K562 (cell line): ENCODE results near the gene MAP3K7. TPM values are rescaled to one million over a fixed set of nuclear protein-coding genes. Genes with fewer than 3 reads are reported as not detected.

Experiments used
- ATAC-seq: fragments of 200-7000 bp; cut with Tn5 transposase; 3 replicates; pipeline ENCODE4 v1.9.1; 2020; ENCODE audit warnings: moderate library complexity
- BruUV-seq: library from RNA; stranded (reverse); fragments of 400-500 nt; replicated peaks from 2 replicates; lab custom pipeline; 2021; lab: Mats Ljungman, UMichigan
- CTCF ChIA-PET: fragments of 300-600 bp; formaldehyde crosslinking; extraction: SDS; loops from one replicate; lab custom pipeline; 2021; ENCODE audit warnings: low intra/inter-chr PET ratio; lab: Yijun Ruan, JAX
- POLR2A ChIA-PET: fragments of 300-600, 350-650 bp; sonication (Branson Sonifier 250); formaldehyde crosslinking; extraction: SDS; loops from one replicate; lab custom pipeline; 2021; ENCODE audit warnings: antibody characterized with exemption, inconsistent platforms; lab: Yijun Ruan, JAX
- DNase-seq, 4 experiments: peaks; one replicate each; pipeline versions ENCODE4 v3.0.0 to v3.0.0-alpha.2; 2011 to 2018; ENCODE audit warnings: low spot score in 3 of 4, mixed read lengths in 3 of 4; ENCODE audit errors: extremely low read depth in 1 of 4
- FAIRE-seq: peaks from 2 replicates; lab custom pipeline; 2011; peaks lifted over from hg19 to GRCh38; lab: Jason Lieb, UNC
- H2AFZ ChIP-seq: 2 replicates; pipeline ENCODE4 v1.6.0; 2011; ENCODE audit warnings: low read depth, low read length, control low read depth, inconsistent platforms
- H3K27ac ChIP-seq: fragments of 200-600 bp; 3 replicates; pipeline ENCODE4 v1.8.0; 2011; ENCODE audit warnings: low read depth, mild to moderate bottlenecking, control low read depth, inconsistent platforms, low read length, moderate library complexity, mixed read lengths; ENCODE audit errors: extremely low read depth
- H3K27me3 ChIP-seq, 2 experiments: fragments of 300-600 bp in 1 of 2; 2 replicates in 1 of 2; 3 replicates in 1 of 2; pipeline versions ENCODE4 v1.6.0 to v1.8.0; 2011; ENCODE audit warnings: inconsistent platforms in 2 of 2, low read length in 2 of 2, mild to moderate bottlenecking in 1 of 2, mixed read lengths in 1 of 2, moderate library complexity in 1 of 2; ENCODE audit not compliant: control insufficient read depth in 2 of 2, insufficient read depth in 2 of 2
- H3K36me3 ChIP-seq: fragments of 300-600 bp; 3 replicates; pipeline ENCODE4 v1.8.0; 2011; ENCODE audit warnings: mild to moderate bottlenecking, low read length, inconsistent platforms; ENCODE audit not compliant: control insufficient read depth, insufficient read depth
- H3K4me1 ChIP-seq, 2 experiments: fragments of 200-600 bp in 1 of 2; replicated peaks in 1 of 2; 2 replicates in 1 of 2; 3 replicates in 1 of 2; pipeline versions ENCODE4 v1.5.1 to v1.8.0; 2011; ENCODE audit warnings: inconsistent platforms in 2 of 2, low read length in 2 of 2, mild to moderate bottlenecking in 1 of 2, mixed read lengths in 1 of 2, moderate library complexity in 1 of 2; ENCODE audit not compliant: control insufficient read depth in 2 of 2, insufficient read depth in 2 of 2
- H3K4me2 ChIP-seq: 2 replicates; pipeline ENCODE4 v1.6.1; 2011; ENCODE audit warnings: low read length, control low read depth, inconsistent platforms, mixed read lengths; ENCODE audit not compliant: insufficient read depth
- H3K4me3 ChIP-seq: fragments of 200-600 bp; sonication (generic), shearing (Covaris generic); 2 replicates; pipeline ENCODE4 v1.5.1; 2016; ENCODE audit warnings: control low read depth, inconsistent platforms
- H3K79me2 ChIP-seq: fragments of 200-600 bp; 3 replicates; pipeline ENCODE4 v1.8.0; 2011; ENCODE audit warnings: low read length, inconsistent platforms; ENCODE audit not compliant: control insufficient read depth, insufficient read depth
- H3K9ac ChIP-seq, 2 experiments: 2 replicates each; pipeline versions ENCODE4 v1.6.0 to v1.6.1; 2011; ENCODE audit warnings: low read depth in 2 of 2, low read length in 2 of 2, control low read depth in 1 of 2, inconsistent platforms in 1 of 2, mild to moderate bottlenecking in 1 of 2, mixed read lengths in 1 of 2; ENCODE audit not compliant: insufficient read depth in 1 of 2
- H3K9me1 ChIP-seq: one replicate; pipeline ENCODE4 v1.6.0; 2011; ENCODE audit warnings: inconsistent platforms, mild to moderate bottlenecking, low read length, moderate library complexity; ENCODE audit not compliant: control insufficient read depth, insufficient read depth
- H3K9me3 ChIP-seq: replicated peaks from 2 replicates; pipeline ENCODE4 v1.5.1; 2011; ENCODE audit warnings: low read depth, low read length, inconsistent platforms; ENCODE audit not compliant: control insufficient read depth, insufficient read depth
- H4K20me1 ChIP-seq: replicated peaks from 2 replicates; pipeline ENCODE4 v1.6.1; 2011; ENCODE audit warnings: low read length, inconsistent platforms, mixed read lengths; ENCODE audit not compliant: control insufficient read depth, insufficient read depth
- BDP1 ChIP-seq: IDR thresholded peaks from 3 replicates; pipeline ENCODE4 v1.6.1; 2011; ENCODE audit not compliant: insufficient read length, insufficient read depth
- ETV6 ChIP-seq, 3 experiments: fragments of 150-350 bp in 1 of 3; sonication (generic) in 1 of 3; formaldehyde crosslinking in 1 of 3; IDR thresholded peaks; 2 replicates each; pipeline versions ENCODE4 v1.6.1 to v1.8.0; 2014 to 2022; ENCODE audit warnings: borderline replicate concordance in 2 of 3, low read depth in 2 of 3, antibody characterized with exemption in 1 of 3, low read length in 1 of 3, mild to moderate bottlenecking in 1 of 3, missing genetic modification reagents in 1 of 3
- GTF2A2 ChIP-seq: IDR thresholded peaks from 2 replicates; pipeline ENCODE4 v1.6.1; 2016; ENCODE audit warnings: mild to moderate bottlenecking, missing genetic modification characterization, missing compliant biosample characterization
- HMG20B ChIP-seq: fragments of 250-450 bp; sonication (Bioruptor Pico); IDR thresholded peaks from 2 replicates; pipeline ENCODE4 v1.5.0; 2021; ENCODE audit warnings: mild to moderate bottlenecking
- HMGXB4 ChIP-seq: sonication (generic); formaldehyde crosslinking; IDR thresholded peaks from 2 replicates; pipeline ENCODE4 v1.8.1; 2023; ENCODE audit warnings: mild to moderate bottlenecking, missing genetic modification reagents
- LCOR ChIP-seq: sonication (generic); formaldehyde crosslinking; IDR thresholded peaks from 2 replicates; pipeline ENCODE4 v1.8.0; 2022; ENCODE audit warnings: mild to moderate bottlenecking, missing genetic modification reagents
- MTA1 ChIP-seq: fragments of 450-650 bp; IDR thresholded peaks from 2 replicates; pipeline ENCODE4 v1.6.1; 2017; ENCODE audit warnings: borderline replicate concordance
- SMAD3 ChIP-seq: fragments of 450-650 bp; formaldehyde crosslinking; conservative IDR thresholded peaks from 2 replicates; pipeline ENCODE4 v1.4.0; 2020; ENCODE audit warnings: mild to moderate bottlenecking
- THAP7 ChIP-seq: fragments of 250-450 bp; sonication (Bioruptor Pico); IDR thresholded peaks from 2 replicates; pipeline ENCODE4 v1.5.0; 2021
- ZNF12 ChIP-seq: sonication (generic); formaldehyde crosslinking; IDR thresholded peaks from 2 replicates; pipeline ENCODE4 v1.4.0; 2020; ENCODE audit warnings: mild to moderate bottlenecking, missing genetic modification reagents
- ZNF57 ChIP-seq: fragments of 450-650 bp; formaldehyde crosslinking; IDR thresholded peaks from 2 replicates; pipeline ENCODE4 v1.4.0; 2020; ENCODE audit warnings: mild to moderate bottlenecking, moderate library complexity
- ZNF785 ChIP-seq: fragments of 250-450 bp; sonication (Bioruptor Pico); IDR thresholded peaks from 2 replicates; pipeline ENCODE4 v1.4.0; 2020; ENCODE audit warnings: mild to moderate bottlenecking
- WGBS: fragments of 100-300 bp; shearing (Covaris generic); methylation state at CpG from one replicate; pipeline ENCODE4 v1.1.6; 2016; ENCODE audit warnings: low coverage, mixed read lengths; ENCODE audit not compliant: insufficient coverage; ENCODE audit errors: missing lambda C conversion rate; 5-methylcytosine and 5-hydroxymethylcytosine counted together
- in situ Hi-C: fragments of 300-500 bp; cut with MboI; formaldehyde crosslinking; loops from 4 replicates; pipeline ENCODE4 v1.15.0; 2018; ENCODE audit warnings: inconsistent platforms, mixed read lengths
- intact Hi-C: fragments of 100-400 bp; cut with micrococcal nuclease; formaldehyde crosslinking; loops from 2 replicates; pipeline ENCODE4 v1.14.2; 2022
- polyA plus RNA-seq, 8 experiments: library from polyadenylated mRNA; depleted of rRNA in 4 of 8; stranded (reverse) in 5 of 8; unstranded in 3 of 8; fragments of >200 nt; fragmentation: Nextera tagmentation in 2 of 8; fragmentation: Illumina TruSeq in 1 of 8; extraction: Ambion mirVana in 2 of 8; extraction: Trizol in 1 of 8; gene quantifications; 2 replicates each; pipeline versions ENCODE4 v1.2.1 to v1.2.3, GENCODE V29; 2011 to 2014; ENCODE audit warnings: inconsistent platforms in 1 of 8, missing spikeins in 1 of 8
- total RNA-seq, 7 experiments: library from RNA; depleted of rRNA in 6 of 7; stranded (reverse); fragments of >200 nt in 6 of 7; fragmentation: Illumina TruSeq in 2 of 7; extraction: Trizol in 2 of 7; gene quantifications; 2 replicates each; pipeline versions ENCODE4 v1.2.1 to v1.2.3, GENCODE V29; 2011 to 2021; ENCODE audit warnings: low replicate concordance in 1 of 7
- TF ChIP-seq, protein P1 (sequence below): sonication (generic); formaldehyde crosslinking; IDR thresholded peaks from 2 replicates; pipeline ENCODE4 v1.8.1; 2023; ENCODE audit warnings: mild to moderate bottlenecking, missing genetic modification reagents
- TF ChIP-seq, protein P2 (sequence below), 2 experiments: IDR thresholded peaks; 2 replicates each; pipeline ENCODE4 v1.6.1; 2011; ENCODE audit warnings: borderline replicate concordance in 1 of 2, control low read depth in 1 of 2, low read depth in 1 of 2, low read length in 1 of 2, mild to moderate bottlenecking in 1 of 2, mixed read lengths in 1 of 2, moderate library complexity in 1 of 2; ENCODE audit not compliant: insufficient read depth in 1 of 2, insufficient read length in 1 of 2, poor library complexity in 1 of 2, severe bottlenecking in 1 of 2; ENCODE audit errors: extremely low read depth in 1 of 2

The MAP3K7 gene
- total and polyA plus RNA-seq, 9 of the 15 experiments (the other 6 are each of a cell fraction or from before 2014, with no cell fraction given) = 13.4 to 60.9 (median 34.8) TPM

DNA sequence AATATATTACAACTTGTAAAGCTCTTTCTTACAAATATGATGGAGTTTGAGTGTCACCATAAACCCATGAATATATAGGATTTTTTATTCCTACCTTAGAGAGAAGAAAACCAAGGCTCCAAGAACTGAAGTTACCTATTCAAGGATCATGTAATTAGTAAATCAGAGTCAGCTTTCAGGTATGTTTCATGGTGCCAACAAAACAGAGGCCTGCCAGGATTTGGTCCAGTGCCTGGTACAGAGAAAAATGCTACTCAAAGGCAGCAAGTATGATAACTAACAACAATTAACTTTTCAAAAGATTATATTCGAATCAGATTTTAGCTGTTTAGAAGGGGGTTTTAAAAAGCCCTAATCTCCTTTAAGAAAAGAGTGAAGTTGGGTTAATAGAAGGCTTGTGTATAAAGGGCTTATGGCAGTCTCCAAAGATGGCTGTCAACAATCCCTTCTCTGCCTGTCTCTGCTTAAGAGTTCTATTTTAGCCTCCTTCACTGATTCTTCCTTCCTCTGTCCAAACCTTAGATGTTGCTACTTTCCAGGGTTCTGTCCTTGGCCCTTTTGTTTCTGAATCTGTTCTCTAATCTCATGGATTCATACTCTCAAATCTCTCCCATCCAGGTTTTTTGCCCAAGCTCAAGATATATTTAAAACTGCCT lies 7.8 kb downstream of the MAP3K7 start (continued):
- TF ChIP-seq ETV6 (IDR thresholded peaks at IDR 0.05; ENCODE audit: borderline replicate concordance in 1 of 2, low read depth in 2 of 2, low read length in 1 of 2) (no peak), ETV6 (CRISPR knock-in tag; IDR thresholded peaks at IDR 0.05; ENCODE audit: borderline replicate concordance) (no peak), ZNF57 (CRISPR knock-in tag) (no peak), BDP1 (no peak), ZNF12 (CRISPR knock-in tag) (no peak)
- TF ChIP-seq, all 486 proteins: peak for 0

GRCh38 chr6:90575267-90575666 lies 11.6 kb downstream of the MAP3K7 start:
- no peaks in the 10 kb centered on the region for H3K9me1 ChIP-seq
- 92% methylated on average over 3 of the region's 3 CpGs for WGBS
- no peak overlapping the region for H3K4me3 ChIP-seq
- H3K4me1 ChIP-seq = no peaks in the 10 kb centered on the region
- FAIRE-seq (no peak), ATAC-seq (no peak; the same call in 2 of the 3 replicates), DNase-seq (no peak)
- H2AFZ ChIP-seq = no peak overlapping the region
- in situ Hi-C loops = no loop called here
- BruUV-seq = no TSS peak
- H3K27me3 ChIP-seq = no peaks in the 10 kb centered on the region
- H3K36me3 ChIP-seq = peaks cover 42% of the 10 kb centered on the region; the same call in 2 of the 3 replicates
- ChIA-PET CTCF (interaction anchor here (0.5 kb wide), 1 partner anchor 67 kb away, joined by 5 read pairs; no protein-coding TSS in a partner anchor), POLR2A (interaction anchor here (1.2 kb wide), 1 partner anchor 8 kb away, joined by 3 read pairs; no protein-coding TSS in a partner anchor)
- intact Hi-C loops = no loop called here
- no peak overlapping the region for H3K4me2 ChIP-seq
- H3K79me2 ChIP-seq = peaks cover 48% of the 10 kb centered on the region
- no peaks in the 10 kb centered on the region for H3K9me3 ChIP-seq
- no peak overlapping the region for H3K9ac ChIP-seq
- H4K20me1 ChIP-seq = peaks cover 6% of the 10 kb centered on the region; the same call in 1 of the 2 replicates
- no peak overlapping the region for H3K27ac ChIP-seq
- TF ChIP-seq GTF2A2 (tag) = no peak
- TF ChIP-seq THAP7 = no peak
- no peak for TF ChIP-seq LCOR (CRISPR knock-in tag)
- TF ChIP-seq HMG20B = no peak
- TF ChIP-seq, protein P1, sequence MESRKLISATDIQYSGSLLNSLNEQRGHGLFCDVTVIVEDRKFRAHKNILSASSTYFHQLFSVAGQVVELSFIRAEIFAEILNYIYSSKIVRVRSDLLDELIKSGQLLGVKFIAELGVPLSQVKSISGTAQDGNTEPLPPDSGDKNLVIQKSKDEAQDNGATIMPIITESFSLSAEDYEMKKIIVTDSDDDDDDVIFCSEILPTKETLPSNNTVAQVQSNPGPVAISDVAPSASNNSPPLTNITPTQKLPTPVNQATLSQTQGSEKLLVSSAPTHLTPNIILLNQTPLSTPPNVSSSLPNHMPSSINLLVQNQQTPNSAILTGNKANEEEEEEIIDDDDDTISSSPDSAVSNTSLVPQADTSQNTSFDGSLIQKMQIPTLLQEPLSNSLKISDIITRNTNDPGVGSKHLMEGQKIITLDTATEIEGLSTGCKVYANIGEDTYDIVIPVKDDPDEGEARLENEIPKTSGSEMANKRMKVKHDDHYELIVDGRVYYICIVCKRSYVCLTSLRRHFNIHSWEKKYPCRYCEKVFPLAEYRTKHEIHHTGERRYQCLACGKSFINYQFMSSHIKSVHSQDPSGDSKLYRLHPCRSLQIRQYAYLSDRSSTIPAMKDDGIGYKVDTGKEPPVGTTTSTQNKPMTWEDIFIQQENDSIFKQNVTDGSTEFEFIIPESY (CRISPR knock-in tag) = no peak
- TF ChIP-seq MTA1 = no peak
- TF ChIP-seq ZNF785 = no peak
- no peak for TF ChIP-seq SMAD3 (CRISPR knock-in tag)
- TF ChIP-seq, protein P2, sequence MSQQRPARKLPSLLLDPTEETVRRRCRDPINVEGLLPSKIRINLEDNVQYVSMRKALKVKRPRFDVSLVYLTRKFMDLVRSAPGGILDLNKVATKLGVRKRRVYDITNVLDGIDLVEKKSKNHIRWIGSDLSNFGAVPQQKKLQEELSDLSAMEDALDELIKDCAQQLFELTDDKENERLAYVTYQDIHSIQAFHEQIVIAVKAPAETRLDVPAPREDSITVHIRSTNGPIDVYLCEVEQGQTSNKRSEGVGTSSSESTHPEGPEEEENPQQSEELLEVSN (IDR thresholded peaks at IDR 0.05; ENCODE audit: borderline replicate concordance in 1 of 2, extremely low read depth in 1 of 2, insufficient read depth in 1 of 2, insufficient read length in 1 of 2, low read depth in 1 of 2, low read length in 1 of 2, poor library complexity in 1 of 2, severe bottlenecking in 1 of 2) = no peak
- TF ChIP-seq HMGXB4 (CRISPR knock-in tag) = no peak
